Immature natural killer cell (primary cell): ENCODE results near the gene ANO1. TPM values are rescaled to one million over a fixed set of nuclear protein-coding genes. Genes with fewer than 3 reads are reported as not detected.
"Not testable (repeated sequence)": the region's sequence is repeated elsewhere in the genome, so short reads cannot be mapped to it uniquely, and the experiment has no call there.

Experiments used
- DNase-seq, 3 donors: peaks; one replicate each; pipeline ENCODE4 v3.0.0; 2022; ENCODE audit warnings: mixed read lengths in 1 of 3
- H3K27ac Mint-ChIP-seq, 6 donors: one replicate each; pipeline ENCODE4 v1.8.0; 2020; ENCODE audit warnings: mixed read lengths in 6 of 6, mild to moderate bottlenecking in 5 of 6, inconsistent platforms in 4 of 6, moderate library complexity in 3 of 6
- H3K27me3 Mint-ChIP-seq, 3 donors: one replicate each; pipeline ENCODE4 v1.8.0; 2020 to 2021; ENCODE audit warnings: low read depth in 3 of 3, mild to moderate bottlenecking in 3 of 3, mixed read lengths in 3 of 3, moderate library complexity in 3 of 3, inconsistent platforms in 1 of 3
- H3K36me3 Mint-ChIP-seq, 3 donors: one replicate each; pipeline ENCODE4 v1.8.0; 2020; ENCODE audit warnings: mixed read lengths in 3 of 3, inconsistent platforms in 2 of 3, mild to moderate bottlenecking in 2 of 3
- H3K4me1 Mint-ChIP-seq, 2 donors: one replicate each; pipeline ENCODE4 v1.8.0; 2020; ENCODE audit warnings: inconsistent platforms in 2 of 2, mild to moderate bottlenecking in 2 of 2, mixed read lengths in 2 of 2, moderate library complexity in 1 of 2
- H3K4me3 Mint-ChIP-seq, 5 donors: one replicate each; pipeline ENCODE4 v1.8.0; 2020; ENCODE audit warnings: mild to moderate bottlenecking in 5 of 5, mixed read lengths in 5 of 5, inconsistent platforms in 3 of 5, moderate library complexity in 3 of 5
- H3K9me3 Mint-ChIP-seq, 6 donors: one replicate each; pipeline ENCODE4 v1.8.0; 2020; ENCODE audit warnings: mild to moderate bottlenecking in 6 of 6, mixed read lengths in 6 of 6, inconsistent platforms in 4 of 6, moderate library complexity in 3 of 6
- polyA plus RNA-seq, 3 donors: library from polyadenylated mRNA; unstranded; fragments of 300-500 nt; fragmentation: Illumina TruSeq; gene quantifications; one replicate each; pipeline ENCODE4 v1.2.3, GENCODE V29; 2021

Gene ANO1
- polyA plus RNA-seq, 3 donors from 2014 or later, result not detected

DNA sequence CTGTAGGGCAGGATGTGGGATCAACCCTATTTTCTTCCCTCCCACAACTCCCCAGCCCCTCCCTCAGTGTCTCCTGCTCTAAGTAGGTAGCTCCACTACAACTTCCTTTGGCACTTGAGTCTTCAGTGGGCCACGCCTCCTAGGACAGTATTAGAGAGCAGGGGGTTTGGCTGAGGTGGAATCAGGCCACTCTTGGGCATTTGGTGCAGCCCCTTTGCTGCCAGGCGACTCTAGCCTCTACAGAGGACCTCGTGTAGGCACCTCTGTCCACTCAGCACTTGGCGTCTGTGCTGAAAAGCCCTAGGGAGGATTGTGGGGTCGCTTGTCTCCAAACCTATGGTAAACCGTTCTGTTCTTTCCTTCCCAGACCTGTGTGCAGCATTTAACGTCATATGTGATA is 127.6 kb downstream of the ANO1 start:
- peak overlapping the region; percentile 59 to 97 (median 96) for H3K27ac Mint-ChIP-seq
- H3K4me3 Mint-ChIP-seq, result peak overlapping the region in 3 of 5 donors; percentile 89 to 97 (median 96)
- DNase-seq, result no peak
- H3K9me3 Mint-ChIP-seq, result no peaks in the 10 kb centered on the region
- peaks cover 13 to 29% (median 14%) of the 10 kb centered on the region in 3 donors for H3K36me3 Mint-ChIP-seq
- peaks cover 41 to 62% of the 10 kb centered on the region in 2 donors for H3K4me1 Mint-ChIP-seq
- H3K27me3 Mint-ChIP-seq, result peaks cover 12 to 23% (median 22%) of the 10 kb centered on the region in 3 donors

DNA sequence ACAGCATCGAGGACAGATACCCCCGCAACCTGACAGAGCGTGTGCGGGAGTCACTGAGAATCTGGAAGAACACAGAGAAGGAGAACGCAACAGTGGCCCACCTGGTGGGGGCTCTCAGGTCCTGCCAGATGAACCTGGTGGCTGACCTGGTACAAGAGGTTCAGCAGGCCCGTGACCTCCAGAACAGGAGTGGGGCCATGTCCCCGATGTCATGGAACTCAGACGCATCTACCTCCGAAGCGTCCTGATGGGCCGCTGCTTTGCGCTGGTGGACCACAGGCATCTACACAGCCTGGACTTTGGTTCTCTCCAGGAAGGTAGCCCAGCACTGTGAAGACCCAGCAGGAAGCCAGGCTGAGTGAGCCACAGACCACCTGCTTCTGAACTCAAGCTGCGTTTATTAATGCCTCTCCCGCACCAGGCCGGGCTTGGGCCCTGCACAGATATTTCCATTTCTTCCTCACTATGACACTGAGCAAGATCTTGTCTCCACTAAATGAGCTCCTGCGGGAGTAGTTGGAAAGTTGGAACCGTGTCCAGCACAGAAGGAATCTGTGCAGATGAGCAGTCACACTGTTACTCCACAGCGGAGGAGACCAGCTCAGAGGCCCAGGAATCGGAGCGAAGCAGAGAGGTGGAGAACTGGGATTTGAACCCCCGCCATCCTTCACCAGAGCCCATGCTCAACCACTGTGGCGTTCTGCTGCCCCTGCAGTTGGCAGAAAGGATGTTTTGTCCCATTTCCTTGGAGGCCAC is 128.3 kb downstream of the ANO1 start:
- H3K27ac Mint-ChIP-seq, result peak overlapping the region in 5 of 6 donors; percentile 9 to 97 (median 95)
- H3K36me3 Mint-ChIP-seq, result peaks cover 13 to 29% (median 14%) of the 10 kb centered on the region in 3 donors
- H3K4me1 Mint-ChIP-seq, result peaks cover 41 to 62% of the 10 kb centered on the region in 2 donors
- H3K27me3 Mint-ChIP-seq, result peaks cover 12 to 23% (median 19%) of the 10 kb centered on the region in 3 donors
- no peak for DNase-seq
- H3K4me3 Mint-ChIP-seq, result no peak overlapping the region
- H3K9me3 Mint-ChIP-seq, result no peaks in the 10 kb centered on the region

DNA sequence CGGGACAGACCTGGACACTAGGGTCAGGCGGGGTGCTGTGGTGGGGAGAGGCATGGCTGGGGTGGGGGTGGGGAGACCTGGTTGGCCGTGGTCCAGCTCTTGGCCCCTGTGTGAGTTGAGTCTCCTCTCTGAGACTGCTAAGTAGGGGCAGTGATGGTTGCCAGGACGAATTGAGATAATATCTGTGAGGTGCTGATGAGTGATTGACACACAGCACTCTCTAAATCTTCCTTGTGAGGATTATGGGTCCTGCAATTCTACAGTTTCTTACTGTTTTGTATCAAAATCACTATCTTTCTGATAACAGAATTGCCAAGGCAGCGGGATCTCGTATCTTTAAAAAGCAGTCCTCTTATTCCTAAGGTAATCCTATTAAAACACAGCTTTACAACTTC is 128.9 kb downstream of the ANO1 start:
- peaks cover 37 to 62% of the 10 kb centered on the region in 2 donors for H3K4me1 Mint-ChIP-seq
- DNase-seq, result no peak
- H3K4me3 Mint-ChIP-seq, result no peak overlapping the region
- H3K27me3 Mint-ChIP-seq, result peaks cover 12 to 18% (median 16%) of the 10 kb centered on the region in 3 donors
- peak overlapping the region in 1 of 6 donors; percentile 51 for H3K27ac Mint-ChIP-seq
- H3K9me3 Mint-ChIP-seq, result no peaks in the 10 kb centered on the region
- peaks cover 13 to 29% (median 14%) of the 10 kb centered on the region in 3 donors for H3K36me3 Mint-ChIP-seq

DNA sequence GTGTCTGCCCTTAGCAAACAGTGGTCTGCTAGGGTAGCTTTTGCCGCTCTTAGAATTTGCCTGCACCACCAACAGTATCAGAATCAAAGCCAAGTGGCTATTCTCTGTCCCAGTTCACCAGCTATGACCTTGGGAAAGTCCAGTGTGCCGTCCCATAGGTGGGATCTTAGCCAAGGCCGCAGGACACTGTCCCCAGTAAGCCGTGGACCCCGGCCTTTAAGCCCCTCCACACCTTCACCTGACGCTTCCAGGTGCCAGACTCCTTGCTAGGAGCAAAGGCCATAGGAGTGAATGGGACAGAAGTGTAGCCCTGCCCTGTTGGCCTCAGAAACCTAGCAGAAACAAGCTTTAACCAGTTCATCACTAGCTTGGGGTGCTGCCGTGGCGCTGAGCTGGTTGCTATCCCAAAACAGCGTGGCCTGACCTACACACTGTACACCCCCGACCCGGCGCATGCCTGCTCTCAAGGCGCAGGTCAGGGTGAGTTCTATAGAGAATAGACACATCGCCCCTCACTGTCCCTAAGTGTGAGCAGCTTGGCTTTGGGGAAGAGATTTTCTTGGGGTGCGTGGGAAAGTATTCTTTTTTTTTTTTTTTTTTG is 129.5 kb downstream of the ANO1 start:
- Mint-ChIP-seq H3K27ac (peak overlapping the region in 2 of 6 donors; percentile 7 to 51), H3K4me3 (no peak overlapping the region), H3K36me3 (peaks cover 13 to 29% (median 14%) of the 10 kb centered on the region in 3 donors), H3K9me3 (no peaks in the 10 kb centered on the region), H3K4me1 (peaks cover 33 to 59% of the 10 kb centered on the region in 2 donors), H3K27me3 (peaks cover 12 to 18% (median 15%) of the 10 kb centered on the region in 3 donors)
- no peak for DNase-seq

DNA sequence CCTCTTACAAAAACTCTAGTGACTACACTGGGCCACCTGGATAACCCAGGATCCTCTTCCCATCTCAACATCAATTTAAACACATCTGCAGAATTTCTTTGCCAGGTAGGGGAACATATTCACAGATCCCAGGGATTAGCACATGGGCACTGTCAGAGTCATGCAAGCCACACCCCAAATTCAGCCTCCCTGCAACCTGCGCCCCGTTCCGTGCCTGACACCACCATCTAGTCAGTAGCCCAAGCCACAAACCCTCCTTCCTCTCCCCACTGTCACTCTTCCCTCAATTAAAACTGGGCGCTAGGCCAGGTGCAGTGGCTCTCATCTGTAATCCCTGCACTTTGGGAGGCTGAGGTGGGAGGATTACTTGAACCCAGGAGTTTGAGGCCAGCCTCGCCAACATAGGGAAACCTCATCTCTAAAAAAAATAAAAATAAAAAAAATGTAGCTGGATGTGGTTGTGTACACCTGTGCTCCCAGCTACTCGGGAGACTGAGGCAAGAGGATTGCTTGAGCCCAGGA is 131.3 kb downstream of the ANO1 start:
- H3K27me3 Mint-ChIP-seq, result peaks cover under 1 to 8% (median 5%) of the 10 kb centered on the region in 3 donors
- no peak for DNase-seq
- no peak overlapping the region for H3K4me3 Mint-ChIP-seq
- peak overlapping the region in 2 of 6 donors; percentile 9 to 40 for H3K27ac Mint-ChIP-seq
- H3K36me3 Mint-ChIP-seq, result peaks cover 13 to 29% (median 14%) of the 10 kb centered on the region in 3 donors
- H3K4me1 Mint-ChIP-seq, result peaks cover 22 to 45% of the 10 kb centered on the region in 2 donors
- no peaks in the 10 kb centered on the region for H3K9me3 Mint-ChIP-seq

DNA sequence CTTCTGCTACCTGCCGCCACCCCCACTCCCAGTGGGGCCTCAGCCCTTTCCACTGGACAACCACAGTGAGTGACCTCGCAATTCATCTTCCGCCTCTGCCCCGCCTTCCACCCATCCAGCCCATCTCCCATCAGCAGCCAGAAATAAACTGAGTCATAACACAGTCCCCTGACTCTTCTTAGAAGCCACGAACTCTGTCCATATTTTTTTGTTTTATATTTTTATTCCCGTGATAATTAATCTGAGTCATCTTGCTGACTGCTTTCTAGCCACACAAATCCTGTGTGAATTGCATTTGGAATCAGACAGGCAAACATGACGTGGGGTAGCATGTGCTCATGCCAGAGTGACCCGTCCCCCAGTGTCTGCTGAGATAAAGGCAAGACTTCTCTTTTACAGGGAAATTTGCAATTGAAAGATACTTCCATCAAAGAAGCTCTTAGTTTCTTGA is 132.0 kb downstream of the ANO1 start:
- H3K27me3 Mint-ChIP-seq, result peaks cover 0 to 7% (median 0%) of the 10 kb centered on the region in 3 donors
- peak overlapping the region in 2 of 6 donors; percentile 62 to 72 for H3K27ac Mint-ChIP-seq
- DNase-seq, result no peak
- no peaks in the 10 kb centered on the region for H3K9me3 Mint-ChIP-seq
- no peak overlapping the region for H3K4me3 Mint-ChIP-seq
- peaks cover 16 to 39% of the 10 kb centered on the region in 2 donors for H3K4me1 Mint-ChIP-seq
- peaks cover 13 to 29% (median 14%) of the 10 kb centered on the region in 3 donors for H3K36me3 Mint-ChIP-seq

DNA sequence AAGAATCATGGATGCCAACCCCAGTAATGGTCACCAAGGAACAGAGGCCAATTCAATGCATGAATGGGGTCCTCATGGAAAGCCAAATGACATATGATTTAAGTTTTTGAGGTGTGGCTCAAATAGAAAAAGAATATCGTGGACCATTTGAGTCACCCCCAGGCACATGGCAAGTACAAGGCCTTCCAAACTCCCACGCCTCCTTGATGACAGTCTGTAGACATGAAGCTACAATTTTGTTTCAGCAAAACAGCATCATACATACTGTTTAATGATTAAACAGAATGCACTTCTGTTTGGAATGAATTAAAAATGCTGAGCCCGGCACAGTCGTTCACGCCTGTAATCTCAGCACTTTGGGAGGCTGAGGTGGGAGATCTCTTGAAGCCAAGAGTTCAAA is 132.4 kb downstream of the ANO1 start:
- H3K4me3 Mint-ChIP-seq, result no peak overlapping the region
- no peak for DNase-seq
- no peaks in the 10 kb centered on the region for H3K9me3 Mint-ChIP-seq
- peaks cover 11 to 35% of the 10 kb centered on the region in 2 donors for H3K4me1 Mint-ChIP-seq
- H3K36me3 Mint-ChIP-seq, result peaks cover 13 to 29% (median 14%) of the 10 kb centered on the region in 3 donors
- no peak overlapping the region for H3K27ac Mint-ChIP-seq
- peaks cover 0 to 7% (median 0%) of the 10 kb centered on the region in 3 donors for H3K27me3 Mint-ChIP-seq

DNA sequence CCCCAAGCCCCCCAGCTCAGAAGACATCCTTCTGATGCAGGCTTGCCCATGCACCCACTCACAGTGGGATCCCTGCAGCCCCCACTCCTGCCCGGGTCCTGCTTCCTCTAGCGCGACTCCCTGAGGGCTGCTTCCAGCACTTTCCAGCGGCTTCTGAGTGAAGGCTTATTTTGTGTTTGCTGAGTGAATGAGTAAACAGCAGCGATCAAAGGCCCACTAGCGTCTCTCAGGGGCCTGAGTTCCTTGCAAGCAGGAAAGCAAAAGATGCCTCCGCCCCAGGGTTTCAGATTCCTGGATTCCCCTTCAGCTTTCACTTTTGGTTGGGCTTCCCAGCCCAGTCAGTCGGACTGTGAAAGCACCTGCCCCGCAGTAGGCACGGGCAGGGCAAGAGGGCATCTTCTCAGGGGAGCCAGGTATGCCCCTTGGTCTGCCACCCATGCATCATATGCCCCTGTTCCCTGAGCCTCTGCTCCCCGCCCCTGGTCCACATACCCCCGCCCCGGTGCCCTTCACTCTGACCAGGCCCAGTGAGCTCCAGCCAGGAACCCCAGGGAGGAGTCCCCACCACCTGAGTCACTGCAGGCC is 134.2 kb downstream of the ANO1 start:
- Mint-ChIP-seq H3K4me3 (no peak overlapping the region), H3K9me3 (no peaks in the 10 kb centered on the region), H3K4me1 (peaks cover 2 to 17% of the 10 kb centered on the region in 2 donors), H3K36me3 (peaks cover 9 to 20% (median 14%) of the 10 kb centered on the region in 3 donors), H3K27ac (no peak overlapping the region), H3K27me3 (peaks cover 0 to 4% (median 1%) of the 10 kb centered on the region in 3 donors)
- no peak for DNase-seq

DNA sequence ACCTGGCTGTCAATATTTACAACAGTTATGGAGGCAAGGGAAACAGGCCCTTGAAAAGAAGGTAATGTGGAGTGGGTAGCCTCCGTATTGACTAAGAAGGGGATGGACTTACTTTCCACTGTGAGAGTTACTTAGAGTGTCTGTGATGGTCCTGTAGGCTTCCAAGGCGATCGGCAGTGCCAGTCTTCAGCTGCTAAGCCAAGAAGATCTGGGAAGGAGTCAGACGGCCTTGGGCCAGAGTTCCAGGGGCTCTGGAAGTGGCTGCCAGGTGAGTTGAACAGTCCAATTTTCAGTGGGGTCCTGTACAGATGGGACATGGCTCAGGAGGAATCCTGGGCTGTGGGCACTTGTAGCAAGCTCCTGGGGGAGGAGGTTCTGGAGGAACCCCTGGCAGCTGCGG is 139.3 kb downstream of the ANO1 start:
- H3K4me1 Mint-ChIP-seq, H3K9me3 Mint-ChIP-seq, DNase-seq, H3K4me3 Mint-ChIP-seq, H3K36me3 Mint-ChIP-seq, H3K27ac Mint-ChIP-seq: not testable (repeated sequence)
- peaks cover 6 to 13% (median 7%) of the 10 kb centered on the region in 3 donors for H3K27me3 Mint-ChIP-seq

DNA sequence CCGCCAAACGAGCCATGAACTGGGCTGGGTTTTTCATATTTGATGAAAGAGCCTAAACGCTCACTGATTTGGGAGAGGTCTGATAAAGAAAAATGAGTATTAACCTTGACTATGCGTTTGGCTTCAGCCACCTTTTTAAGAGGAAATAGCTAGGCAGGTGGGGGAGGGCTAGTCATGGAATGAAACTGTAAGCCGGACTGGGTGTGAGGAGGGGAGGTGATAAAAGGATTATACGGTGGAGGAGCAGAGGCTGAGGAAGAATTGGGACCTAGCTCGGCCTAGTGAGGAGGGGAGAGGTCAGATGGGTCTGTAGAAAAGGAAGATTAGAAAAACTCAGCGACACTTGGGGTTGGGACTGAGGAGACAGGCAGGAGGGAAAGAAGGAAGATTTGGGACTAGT is 140.0 kb downstream of the ANO1 start:
- not testable (repeated sequence) for H3K27ac Mint-ChIP-seq, H3K9me3 Mint-ChIP-seq, H3K4me1 Mint-ChIP-seq, H3K4me3 Mint-ChIP-seq, H3K36me3 Mint-ChIP-seq, DNase-seq
- peaks cover 6 to 13% (median 7%) of the 10 kb centered on the region in 3 donors for H3K27me3 Mint-ChIP-seq

DNA sequence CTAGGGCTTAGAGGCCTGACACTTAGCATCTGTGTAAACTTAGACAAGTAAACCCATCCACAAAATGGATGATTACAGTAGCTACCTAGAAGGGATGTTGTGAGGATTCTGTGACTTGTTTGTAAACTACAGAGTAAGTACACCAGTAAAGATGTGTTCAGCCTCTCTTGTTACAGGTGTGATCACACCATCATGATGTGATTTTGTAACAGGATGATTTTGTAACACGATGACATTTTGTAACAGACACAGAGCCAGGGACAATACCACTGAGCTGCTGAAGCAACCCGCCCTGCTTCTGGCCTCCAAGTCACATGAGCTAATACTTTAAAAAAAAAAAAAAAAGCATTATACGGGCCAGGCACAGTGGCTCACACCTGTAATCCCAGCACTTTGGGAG is 142.0 kb downstream of the ANO1 start:
- Mint-ChIP-seq H3K27ac (no peak overlapping the region), H3K4me3 (no peak overlapping the region), H3K4me1 (no peaks in the 10 kb centered on the region), H3K9me3 (no peaks in the 10 kb centered on the region), H3K27me3 (peaks cover 3 to 13% (median 7%) of the 10 kb centered on the region in 3 donors), H3K36me3 (no peaks in the 10 kb centered on the region)
- DNase-seq, result no peak

DNA sequence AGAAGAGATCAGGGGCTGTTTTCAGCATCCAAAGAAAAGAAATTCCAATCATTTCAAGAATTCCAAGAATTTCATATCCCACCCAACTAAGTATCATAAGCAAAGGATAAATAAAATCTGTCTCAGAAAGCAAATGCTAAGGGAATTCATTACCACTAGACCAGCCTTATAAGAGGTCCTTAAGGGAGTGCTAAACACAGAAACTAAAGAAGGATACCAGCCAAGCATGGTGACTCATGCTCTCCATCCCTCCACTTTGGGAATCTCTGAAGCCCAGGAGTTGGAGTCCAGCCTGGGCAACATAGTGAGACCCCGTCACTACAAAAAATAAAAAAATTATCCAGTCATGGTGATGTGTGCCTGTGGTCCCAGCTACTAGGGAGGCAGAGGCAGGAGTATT is 142.8 kb downstream of the ANO1 start:
- no peak for DNase-seq
- Mint-ChIP-seq H3K4me3 (no peak overlapping the region), H3K36me3 (no peaks in the 10 kb centered on the region), H3K27me3 (peaks cover 3 to 13% (median 12%) of the 10 kb centered on the region in 3 donors), H3K4me1 (no peaks in the 10 kb centered on the region), H3K9me3 (no peaks in the 10 kb centered on the region), H3K27ac (no peak overlapping the region)

DNA sequence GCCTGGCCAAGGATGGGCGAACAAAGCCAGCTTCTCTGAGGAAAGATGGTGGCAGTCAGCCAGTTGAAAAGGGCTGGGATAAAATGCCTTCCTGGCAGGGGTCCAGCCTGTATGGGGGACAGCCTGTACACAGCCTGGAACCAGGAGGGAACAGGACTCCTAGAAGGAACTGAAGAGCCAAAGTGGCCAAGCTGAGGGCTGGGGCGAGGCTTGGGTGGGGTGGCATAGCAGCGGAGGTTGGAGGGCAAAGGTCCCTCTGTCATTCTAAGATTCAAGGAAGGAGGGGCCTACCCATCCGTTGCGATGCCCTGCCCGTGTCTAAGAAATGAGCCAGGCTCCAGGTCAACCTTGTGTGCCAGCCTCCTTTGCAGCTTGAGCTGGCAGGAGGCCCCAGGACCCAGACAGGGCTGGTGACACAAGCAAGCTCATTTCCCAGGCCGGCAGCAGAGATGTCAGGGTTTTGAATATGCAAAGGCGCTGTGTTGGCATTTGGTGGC is 147.6 kb downstream of the ANO1 start:
- no peaks in the 10 kb centered on the region for H3K4me1 Mint-ChIP-seq
- H3K36me3 Mint-ChIP-seq, result no peaks in the 10 kb centered on the region
- no peaks in the 10 kb centered on the region for H3K9me3 Mint-ChIP-seq
- H3K27me3 Mint-ChIP-seq, result peaks cover 0 to 6% (median 3%) of the 10 kb centered on the region in 3 donors
- H3K27ac Mint-ChIP-seq, result no peak overlapping the region
- no peak overlapping the region for H3K4me3 Mint-ChIP-seq
- no peak for DNase-seq
